A549 (cell line): Measurements from ENCODE around the gene COPE.

ENCODE experiments used
- CHD4 ChIP-seq: fragments of 200-600 bp; sonication (generic); IDR thresholded peaks from 2 replicates; pipeline ENCODE4 v1.6.1; 2016; ENCODE audit warnings: antibody characterized with exemption, mild to moderate bottlenecking, borderline replicate concordance
- EP300 ChIP-seq, 2 experiments: fragments of >200 bp; sonication (Bioruptor Twin); formaldehyde crosslinking; IDR thresholded peaks; 2 replicates in 1 of 2; 3 replicates in 1 of 2; pipeline ENCODE4 v1.6.1; 2016 to 2017
- POLR2A ChIP-seq: IDR thresholded peaks from 2 replicates; pipeline ENCODE4 v1.6.1; 2012; ENCODE audit warnings: mild to moderate bottlenecking, low read length
- TF ChIP-seq, protein P1 (sequence below): IDR thresholded peaks from 2 replicates; pipeline ENCODE4 v1.6.1; 2012
- TF ChIP-seq, protein P2 (sequence below): fragments of 200-600 bp; sonication (generic); IDR thresholded peaks from 2 replicates; pipeline ENCODE4 v1.6.1; 2016; ENCODE audit warnings: antibody characterized with exemption, mild to moderate bottlenecking, moderate library complexity
- TF ChIP-seq, protein P3 (sequence below): fragments of >200 bp; sonication (Bioruptor Twin); formaldehyde crosslinking; IDR thresholded peaks from 3 replicates; pipeline ENCODE4 v1.5.1; 2016
- TF ChIP-seq, protein P4 (sequence below): fragments of 450-650 bp; IDR thresholded peaks from 2 replicates; pipeline ENCODE4 v1.6.1; 2014; ENCODE audit warnings: antibody characterized with exemption

DNA sequence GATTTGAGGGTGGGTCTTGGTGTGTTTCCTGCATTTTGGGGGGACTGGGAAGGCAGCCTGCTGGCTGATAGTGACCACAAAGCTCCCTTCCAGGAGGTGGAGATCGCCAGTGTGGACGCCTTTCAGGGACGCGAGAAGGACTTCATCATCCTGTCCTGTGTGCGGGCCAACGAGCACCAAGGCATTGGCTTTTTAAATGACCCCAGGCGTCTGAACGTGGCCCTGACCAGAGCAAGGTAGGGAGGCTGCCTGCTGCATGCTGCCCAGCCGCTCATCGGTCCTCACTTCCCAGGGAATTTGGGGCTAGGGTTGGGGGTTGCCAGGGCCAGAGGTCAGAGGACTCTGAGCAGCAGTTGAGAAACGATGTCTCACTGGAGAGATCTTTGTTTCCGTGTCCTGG, 57.3 kb downstream of the COPE start:
- no peak for TF ChIP-seq EP300 (IDR thresholded peaks at IDR 0.05)
- TF ChIP-seq, protein P1, sequence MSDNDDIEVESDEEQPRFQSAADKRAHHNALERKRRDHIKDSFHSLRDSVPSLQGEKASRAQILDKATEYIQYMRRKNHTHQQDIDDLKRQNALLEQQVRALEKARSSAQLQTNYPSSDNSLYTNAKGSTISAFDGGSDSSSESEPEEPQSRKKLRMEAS, result no peak
- TF ChIP-seq, protein P2, sequence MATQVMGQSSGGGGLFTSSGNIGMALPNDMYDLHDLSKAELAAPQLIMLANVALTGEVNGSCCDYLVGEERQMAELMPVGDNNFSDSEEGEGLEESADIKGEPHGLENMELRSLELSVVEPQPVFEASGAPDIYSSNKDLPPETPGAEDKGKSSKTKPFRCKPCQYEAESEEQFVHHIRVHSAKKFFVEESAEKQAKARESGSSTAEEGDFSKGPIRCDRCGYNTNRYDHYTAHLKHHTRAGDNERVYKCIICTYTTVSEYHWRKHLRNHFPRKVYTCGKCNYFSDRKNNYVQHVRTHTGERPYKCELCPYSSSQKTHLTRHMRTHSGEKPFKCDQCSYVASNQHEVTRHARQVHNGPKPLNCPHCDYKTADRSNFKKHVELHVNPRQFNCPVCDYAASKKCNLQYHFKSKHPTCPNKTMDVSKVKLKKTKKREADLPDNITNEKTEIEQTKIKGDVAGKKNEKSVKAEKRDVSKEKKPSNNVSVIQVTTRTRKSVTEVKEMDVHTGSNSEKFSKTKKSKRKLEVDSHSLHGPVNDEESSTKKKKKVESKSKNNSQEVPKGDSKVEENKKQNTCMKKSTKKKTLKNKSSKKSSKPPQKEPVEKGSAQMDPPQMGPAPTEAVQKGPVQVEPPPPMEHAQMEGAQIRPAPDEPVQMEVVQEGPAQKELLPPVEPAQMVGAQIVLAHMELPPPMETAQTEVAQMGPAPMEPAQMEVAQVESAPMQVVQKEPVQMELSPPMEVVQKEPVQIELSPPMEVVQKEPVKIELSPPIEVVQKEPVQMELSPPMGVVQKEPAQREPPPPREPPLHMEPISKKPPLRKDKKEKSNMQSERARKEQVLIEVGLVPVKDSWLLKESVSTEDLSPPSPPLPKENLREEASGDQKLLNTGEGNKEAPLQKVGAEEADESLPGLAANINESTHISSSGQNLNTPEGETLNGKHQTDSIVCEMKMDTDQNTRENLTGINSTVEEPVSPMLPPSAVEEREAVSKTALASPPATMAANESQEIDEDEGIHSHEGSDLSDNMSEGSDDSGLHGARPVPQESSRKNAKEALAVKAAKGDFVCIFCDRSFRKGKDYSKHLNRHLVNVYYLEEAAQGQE, result no peak
- TF ChIP-seq, protein P3, sequence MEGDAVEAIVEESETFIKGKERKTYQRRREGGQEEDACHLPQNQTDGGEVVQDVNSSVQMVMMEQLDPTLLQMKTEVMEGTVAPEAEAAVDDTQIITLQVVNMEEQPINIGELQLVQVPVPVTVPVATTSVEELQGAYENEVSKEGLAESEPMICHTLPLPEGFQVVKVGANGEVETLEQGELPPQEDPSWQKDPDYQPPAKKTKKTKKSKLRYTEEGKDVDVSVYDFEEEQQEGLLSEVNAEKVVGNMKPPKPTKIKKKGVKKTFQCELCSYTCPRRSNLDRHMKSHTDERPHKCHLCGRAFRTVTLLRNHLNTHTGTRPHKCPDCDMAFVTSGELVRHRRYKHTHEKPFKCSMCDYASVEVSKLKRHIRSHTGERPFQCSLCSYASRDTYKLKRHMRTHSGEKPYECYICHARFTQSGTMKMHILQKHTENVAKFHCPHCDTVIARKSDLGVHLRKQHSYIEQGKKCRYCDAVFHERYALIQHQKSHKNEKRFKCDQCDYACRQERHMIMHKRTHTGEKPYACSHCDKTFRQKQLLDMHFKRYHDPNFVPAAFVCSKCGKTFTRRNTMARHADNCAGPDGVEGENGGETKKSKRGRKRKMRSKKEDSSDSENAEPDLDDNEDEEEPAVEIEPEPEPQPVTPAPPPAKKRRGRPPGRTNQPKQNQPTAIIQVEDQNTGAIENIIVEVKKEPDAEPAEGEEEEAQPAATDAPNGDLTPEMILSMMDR, result no peak
- TF ChIP-seq POLR2A, result no peak
- TF ChIP-seq, protein P4, sequence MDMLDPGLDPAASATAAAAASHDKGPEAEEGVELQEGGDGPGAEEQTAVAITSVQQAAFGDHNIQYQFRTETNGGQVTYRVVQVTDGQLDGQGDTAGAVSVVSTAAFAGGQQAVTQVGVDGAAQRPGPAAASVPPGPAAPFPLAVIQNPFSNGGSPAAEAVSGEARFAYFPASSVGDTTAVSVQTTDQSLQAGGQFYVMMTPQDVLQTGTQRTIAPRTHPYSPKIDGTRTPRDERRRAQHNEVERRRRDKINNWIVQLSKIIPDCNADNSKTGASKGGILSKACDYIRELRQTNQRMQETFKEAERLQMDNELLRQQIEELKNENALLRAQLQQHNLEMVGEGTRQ, result no peak
- TF ChIP-seq CHD4, result no peak
